T47D (cell line): ENCODE measurements around the gene GRWD1.
A peak's percentile ranks its signal among the peaks of the same experiment; 100 is the strongest.

Experiments used
- DNase-seq, 2 experiments: peaks; one replicate each; pipeline versions ENCODE4 v3.0.0 to v3.0.0-alpha.2; 2011 to 2012; ENCODE audit warnings: low read depth in 1 of 2, low spot score in 1 of 2
- JUND ChIP-seq: IDR thresholded peaks from 2 replicates; pipeline ENCODE4 v1.6.1; 2012; ENCODE audit warnings: low read depth
- in situ Hi-C: cut with HindIII; loops from 2 replicates; pipeline ENCODE4 v1.10.0; 2016; ENCODE audit warnings: low sequenced_read_pairs, low pct_unique_long_range_greater_than_20kb

GRWD1 gene

GRCh38 chr19:48469934-48470680 lies 24.3 kb downstream of the GRWD1 start:
- TF ChIP-seq JUND, result no peak
- in situ Hi-C loops, result no loop called here

DNA sequence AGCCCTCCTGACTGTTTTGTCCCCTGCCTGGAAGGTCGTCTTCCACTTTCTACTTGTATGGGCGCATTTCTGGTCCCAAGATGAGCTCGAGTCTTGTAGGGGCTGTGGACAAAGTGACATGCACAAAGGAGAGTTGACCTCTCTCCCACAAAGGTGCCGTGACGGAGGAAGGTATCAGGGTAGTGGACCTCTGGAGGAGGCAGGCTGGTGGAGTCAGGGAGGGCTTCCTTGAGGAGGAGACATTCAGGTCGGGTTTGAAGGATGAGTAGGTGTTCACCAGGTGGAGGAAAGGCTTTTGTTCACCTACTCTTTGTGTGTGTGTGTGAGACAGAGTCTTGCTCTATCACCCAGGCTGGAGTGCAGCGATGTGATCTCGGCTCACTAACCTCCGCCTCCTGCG lies 25.1 kb downstream of the GRWD1 start:
- DNase-seq, result no peak
- in situ Hi-C loops, result no loop called here
- no peak for TF ChIP-seq JUND

More at GRCh38 chr19:48469934-48470680, 24.3 kb downstream of the GRWD1 start:
- no peak for DNase-seq

DNA sequence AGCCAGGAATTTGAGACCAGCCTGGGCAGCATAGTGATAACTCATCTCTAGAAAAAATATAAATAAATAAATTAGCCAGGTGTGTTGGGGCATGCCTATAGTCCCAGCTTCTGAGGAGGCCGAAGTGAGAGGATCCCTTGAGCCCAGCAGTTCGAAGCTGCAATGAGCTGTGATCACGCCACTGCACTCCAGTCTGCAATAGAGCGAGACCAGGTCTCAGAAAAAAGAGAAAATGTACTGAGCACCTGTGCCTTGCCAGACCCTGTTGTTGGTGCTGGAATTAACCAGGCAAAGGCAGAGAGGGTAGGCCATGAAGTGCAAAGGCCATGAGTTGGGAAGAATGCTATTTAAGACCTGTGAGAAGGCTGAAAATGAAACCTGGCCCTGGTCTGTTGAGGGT lies 26.1 kb downstream of the GRWD1 start:
- in situ Hi-C loops, result no loop called here
- no peak for TF ChIP-seq JUND
- DNase-seq, result no peak

GRCh38 chr19:48473161-48473966 lies 27.6 kb downstream of the GRWD1 start:
- in situ Hi-C loops, result no loop called here
- peak in 1 of 2 experiments; percentile 48 for DNase-seq
- TF ChIP-seq JUND, result no peak

GRCh38 chr19:48474084-48474592 lies 28.4 kb downstream of the GRWD1 start:
- in situ Hi-C loops, result no loop called here
- no peak for DNase-seq
- no peak for TF ChIP-seq JUND

- TF ChIP-seq JUND, result no peak
- in situ Hi-C loops, result no loop called here
- no peak for DNase-seq
Observed at GRCh38 chr19:48475369-48476068, 29.7 kb downstream of the GRWD1 start.

- no peak for TF ChIP-seq JUND
- DNase-seq, result no peak
- in situ Hi-C loops, result no loop called here
Observed at GRCh38 chr19:48476176-48476575, 30.4 kb downstream of the GRWD1 start.

DNA sequence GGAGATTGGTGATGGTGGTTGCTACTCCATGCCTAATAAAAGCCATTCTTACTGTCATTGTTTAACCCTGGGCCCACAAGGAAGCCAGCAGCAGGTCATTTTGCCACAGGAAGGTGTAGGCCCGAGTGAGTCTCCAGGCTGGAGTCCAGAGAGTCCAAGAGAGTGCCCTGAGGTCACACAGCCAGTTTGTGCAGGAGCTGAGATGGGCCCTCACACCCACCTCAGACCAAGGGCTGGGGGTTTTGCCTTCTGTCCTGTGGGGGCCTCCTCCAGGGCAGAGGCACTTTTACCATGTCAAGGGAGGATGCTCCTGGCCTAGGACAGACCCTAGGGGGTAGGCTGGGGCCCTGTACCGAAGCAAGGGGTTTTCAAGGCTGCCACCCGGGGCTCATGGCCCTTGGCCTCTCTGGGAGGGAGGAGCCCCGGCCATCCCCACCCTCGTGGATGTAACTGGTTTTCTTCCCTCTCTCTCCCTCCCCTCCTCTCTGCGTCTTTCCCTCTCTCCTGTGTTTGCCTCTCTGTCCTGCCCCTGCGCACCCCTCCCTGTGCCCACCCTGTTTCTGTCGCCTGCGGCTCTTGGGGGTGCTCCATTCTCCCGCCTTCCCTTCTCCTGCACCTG lies 31.4 kb downstream of the GRWD1 start:
- TF ChIP-seq JUND, result no peak
- DNase-seq, result no peak
- in situ Hi-C loops, result no loop called here

DNA sequence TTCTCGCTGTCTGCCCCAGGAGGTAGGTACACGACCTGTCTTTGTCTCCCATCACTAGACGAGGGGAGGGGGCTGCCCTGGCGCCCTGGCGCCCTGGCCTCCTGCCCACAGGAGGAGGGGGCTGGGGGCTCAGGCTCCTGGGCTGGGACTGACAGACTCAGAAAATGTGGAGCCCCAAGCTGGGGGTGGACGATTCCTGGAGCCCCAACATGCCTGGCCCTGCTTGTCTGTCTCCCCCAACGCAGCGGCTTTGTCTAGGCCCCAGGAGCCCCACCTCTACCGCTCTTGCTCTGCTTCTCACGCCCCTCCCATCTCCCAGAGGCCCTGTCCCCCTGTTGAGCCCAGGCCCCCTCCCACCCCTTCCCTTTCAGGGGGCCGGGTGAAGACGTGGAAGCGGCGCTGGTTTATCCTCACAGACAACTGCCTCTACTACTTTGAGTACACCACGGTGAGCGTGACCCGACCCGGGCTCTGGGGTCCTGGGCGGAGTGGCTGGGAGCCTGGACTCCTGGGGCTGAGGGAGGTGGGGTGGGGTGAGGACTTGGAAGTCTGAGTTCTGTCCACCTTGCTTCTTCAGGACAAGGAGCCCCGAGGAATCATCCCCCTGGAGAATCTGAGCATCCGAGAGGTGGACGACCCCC lies 32.0 kb downstream of the GRWD1 start:
- TF ChIP-seq JUND, result no peak
- in situ Hi-C loops, result no loop called here
- no peak for DNase-seq

DNA sequence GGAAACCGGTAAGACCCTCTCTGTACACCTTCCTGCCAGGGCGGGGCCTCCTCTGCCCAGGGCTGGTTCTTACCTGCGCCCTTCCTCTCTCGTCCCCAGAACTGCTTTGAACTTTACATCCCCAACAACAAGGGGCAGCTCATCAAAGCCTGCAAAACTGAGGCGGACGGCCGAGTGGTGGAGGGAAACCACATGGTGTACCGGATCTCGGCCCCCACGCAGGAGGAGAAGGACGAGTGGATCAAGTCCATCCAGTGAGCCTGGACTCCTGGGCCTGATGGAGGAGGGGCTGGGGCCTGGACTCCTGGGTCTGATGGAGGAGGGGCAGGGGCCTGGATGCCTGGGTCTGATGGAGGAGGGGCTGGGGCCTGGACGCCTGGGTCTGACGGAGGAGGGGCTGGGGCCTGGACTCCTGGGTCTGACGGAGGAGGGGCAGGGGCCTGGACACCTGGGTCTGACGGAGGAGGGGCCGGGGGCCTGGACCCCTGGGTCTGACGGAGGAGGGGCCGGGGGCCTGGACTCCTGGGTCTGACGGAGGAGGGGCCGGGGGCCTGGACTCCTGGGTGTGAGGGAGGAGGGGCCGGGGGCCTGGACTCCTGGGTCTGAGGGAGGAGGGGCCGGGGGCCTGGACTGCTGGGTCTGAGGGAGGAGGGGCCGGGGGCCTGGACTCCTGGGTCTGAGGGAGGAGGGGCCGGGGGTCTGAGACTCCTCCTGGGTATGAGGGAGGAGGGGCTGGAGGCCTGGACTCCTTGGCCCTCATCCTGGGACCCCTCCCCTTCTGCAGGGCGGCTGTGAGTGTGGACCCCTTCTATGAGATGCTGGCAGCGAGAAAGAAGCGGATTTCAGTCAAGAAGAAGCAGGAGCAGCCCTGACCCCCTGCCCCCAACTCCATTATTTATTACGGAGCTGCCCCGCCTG lies 32.8 kb downstream of the GRWD1 start:
- TF ChIP-seq JUND, result no peak
- no peak for DNase-seq
- in situ Hi-C loops, result no loop called here

- no peak for DNase-seq
- in situ Hi-C loops, result no loop called here
- TF ChIP-seq JUND, result no peak
Observed at GRCh38 chr19:48479686-48480085, 33.9 kb downstream of the GRWD1 start.
